Keratinocyte (primary cell): ENCODE measurements around the gene THOC2. TPM values are rescaled to one million over a fixed set of nuclear protein-coding genes. Genes with fewer than 3 reads are reported as not detected.

Experiments used
- DNase-seq: peaks from one replicate; pipeline ENCODE4 v3.0.0-alpha.2; 2011; ENCODE audit warnings: low read depth, missing footprints, low spot score
- FAIRE-seq: peaks from 2 replicates; lab custom pipeline; 2011; peaks lifted over from hg19 to GRCh38; lab: Jason Lieb, UNC
- H2AFZ ChIP-seq: 2 replicates; pipeline ENCODE4 v1.6.0; 2012; ENCODE audit warnings: low read length, control low read depth, inconsistent platforms; ENCODE audit not compliant: control insufficient read depth
- H3K27ac ChIP-seq: 2 replicates; pipeline ENCODE4 v1.5.1; 2011; ENCODE audit warnings: low read length; ENCODE audit not compliant: control insufficient read depth, insufficient read depth
- H3K27me3 ChIP-seq: 3 replicates; pipeline ENCODE4 v1.6.0; 2011; ENCODE audit warnings: low read length; ENCODE audit not compliant: control insufficient read depth, insufficient read depth; ENCODE audit errors: extremely low read depth
- H3K36me3 ChIP-seq, 2 experiments: 2 replicates in 1 of 2; 3 replicates in 1 of 2; pipeline ENCODE4 v1.5.1; 2011; ENCODE audit warnings: low read length in 2 of 2, mild to moderate bottlenecking in 1 of 2; ENCODE audit not compliant: control insufficient read depth in 2 of 2, insufficient read depth in 2 of 2; ENCODE audit errors: extremely low read depth in 1 of 2
- H3K4me1 ChIP-seq: 3 replicates; pipeline ENCODE4 v1.5.1; 2011; ENCODE audit warnings: low read length; ENCODE audit not compliant: control insufficient read depth, insufficient read depth; ENCODE audit errors: extremely low read depth
- H3K4me2 ChIP-seq: 3 replicates; pipeline ENCODE4 v1.6.0; 2011; ENCODE audit warnings: low read depth, low read length; ENCODE audit not compliant: control insufficient read depth, insufficient read depth; ENCODE audit errors: extremely low read depth
- H3K4me3 ChIP-seq, 3 experiments: fragments of 200-600 bp in 1 of 3; sonication (generic) in 1 of 3; 2 replicates in 2 of 3; 3 replicates in 1 of 3; pipeline ENCODE4 v1.5.1; 2011 to 2016; ENCODE audit warnings: low read length in 3 of 3, mild to moderate bottlenecking in 3 of 3, control low read depth in 2 of 3, inconsistent platforms in 1 of 3, low read depth in 1 of 3, mixed read lengths in 1 of 3, mixed run types in 1 of 3, moderate library complexity in 1 of 3; ENCODE audit not compliant: control insufficient read depth in 2 of 3, insufficient read depth in 2 of 3; ENCODE audit errors: extremely low read depth in 1 of 3
- H3K79me2 ChIP-seq: 2 replicates; pipeline ENCODE4 v1.6.0; 2012; ENCODE audit warnings: low read length; ENCODE audit not compliant: control insufficient read depth, insufficient read depth
- H3K9ac ChIP-seq: 3 replicates; pipeline ENCODE4 v1.6.0; 2011; ENCODE audit warnings: low read length; ENCODE audit not compliant: control insufficient read depth, insufficient read depth; ENCODE audit errors: extremely low read depth
- H3K9me1 ChIP-seq: 3 replicates; pipeline ENCODE4 v1.6.0; 2011; ENCODE audit warnings: low read length; ENCODE audit not compliant: control insufficient read depth, insufficient read depth; ENCODE audit errors: extremely low read depth
- H3K9me3 ChIP-seq: 2 replicates; pipeline ENCODE4 v1.5.1; 2012; ENCODE audit warnings: low read depth, low read length; ENCODE audit not compliant: control insufficient read depth
- H4K20me1 ChIP-seq: 3 replicates; pipeline ENCODE4 v1.6.0; 2011; ENCODE audit warnings: low read length; ENCODE audit not compliant: control insufficient read depth, insufficient read depth; ENCODE audit errors: extremely low read depth
- EZH2 ChIP-seq: IDR thresholded peaks from one replicate; pipeline ENCODE4 v1.6.1; 2012; ENCODE audit warnings: inconsistent platforms, mild to moderate bottlenecking, low read length, moderate library complexity
- dilution Hi-C: fragments of 300-500 bp; cut with MboI; formaldehyde crosslinking; loops from one replicate; pipeline ENCODE4 v1.7.0; 2020; ENCODE audit warnings: low sequenced_read_pairs; ENCODE audit not compliant: extremely low pct_ligation_motif_present
- polyA plus RNA-seq, 5 experiments: library from polyadenylated mRNA; depleted of rRNA in 3 of 5; stranded (reverse) in 3 of 5; stranded (forward) in 1 of 5; unstranded in 1 of 5; fragments of >200 nt; gene quantifications; 1 replicate in 1 of 5; 2 replicates in 3 of 5; 3 replicates in 1 of 5; pipeline versions ENCODE4 v1.2.1 to v1.2.3, GENCODE V29; 2011 to 2012; ENCODE audit warnings: missing spikeins in 2 of 5, low read depth in 1 of 5, low replicate concordance in 1 of 5
- TF ChIP-seq, protein P1 (sequence below), 3 experiments: IDR thresholded peaks in 1 of 3; conservative IDR thresholded peaks in 1 of 3; optimal IDR thresholded peaks in 1 of 3; 2 replicates in 2 of 3; 3 replicates in 1 of 3; pipeline versions ENCODE3 to v1.5.1; 2011; ENCODE audit warnings: low read length in 3 of 3, mild to moderate bottlenecking in 3 of 3, moderate library complexity in 2 of 3, control low read depth in 1 of 3, inconsistent platforms in 1 of 3; ENCODE audit not compliant: insufficient read depth in 2 of 3; ENCODE audit errors: extremely low read depth in 1 of 3

THOC2 gene
- polyA plus RNA-seq, 1 donor (not counting 4 experiments of a cell fraction or from before 2014, with no cell fraction given), result 61.1 TPM

- no peak overlapping the region for H3K4me2 ChIP-seq
- dilution Hi-C loops, result no loop called here
- no peaks in the 10 kb centered on the region for H3K9me1 ChIP-seq
- H3K4me1 ChIP-seq, result no peaks in the 10 kb centered on the region
- no peak overlapping the region for H3K27ac ChIP-seq
- no peaks in the 10 kb centered on the region for H4K20me1 ChIP-seq
- no peak overlapping the region for H2AFZ ChIP-seq
- no peak for DNase-seq
- no peak for FAIRE-seq
- no peaks in the 10 kb centered on the region for H3K79me2 ChIP-seq
- H3K27me3 ChIP-seq, result no peaks in the 10 kb centered on the region
- no peak overlapping the region for H3K4me3 ChIP-seq
- H3K9me3 ChIP-seq, result no peaks in the 10 kb centered on the region
- TF ChIP-seq EZH2, result no peak
- TF ChIP-seq, protein P1, sequence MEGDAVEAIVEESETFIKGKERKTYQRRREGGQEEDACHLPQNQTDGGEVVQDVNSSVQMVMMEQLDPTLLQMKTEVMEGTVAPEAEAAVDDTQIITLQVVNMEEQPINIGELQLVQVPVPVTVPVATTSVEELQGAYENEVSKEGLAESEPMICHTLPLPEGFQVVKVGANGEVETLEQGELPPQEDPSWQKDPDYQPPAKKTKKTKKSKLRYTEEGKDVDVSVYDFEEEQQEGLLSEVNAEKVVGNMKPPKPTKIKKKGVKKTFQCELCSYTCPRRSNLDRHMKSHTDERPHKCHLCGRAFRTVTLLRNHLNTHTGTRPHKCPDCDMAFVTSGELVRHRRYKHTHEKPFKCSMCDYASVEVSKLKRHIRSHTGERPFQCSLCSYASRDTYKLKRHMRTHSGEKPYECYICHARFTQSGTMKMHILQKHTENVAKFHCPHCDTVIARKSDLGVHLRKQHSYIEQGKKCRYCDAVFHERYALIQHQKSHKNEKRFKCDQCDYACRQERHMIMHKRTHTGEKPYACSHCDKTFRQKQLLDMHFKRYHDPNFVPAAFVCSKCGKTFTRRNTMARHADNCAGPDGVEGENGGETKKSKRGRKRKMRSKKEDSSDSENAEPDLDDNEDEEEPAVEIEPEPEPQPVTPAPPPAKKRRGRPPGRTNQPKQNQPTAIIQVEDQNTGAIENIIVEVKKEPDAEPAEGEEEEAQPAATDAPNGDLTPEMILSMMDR (optimal IDR thresholded peaks at IDR 0.05 in 1 of 3, IDR thresholded peaks at IDR 0.05 in 1 of 3, conservative IDR thresholded peaks at IDR 0.05 in 1 of 3; ENCODE audit: extremely low read depth in 1 of 3, insufficient read depth in 2 of 3, low read length in 3 of 3), result no peak
- H3K9ac ChIP-seq, result no peak overlapping the region
- no peaks in the 10 kb centered on the region for H3K36me3 ChIP-seq
Measured at GRCh38 chrX:123753656-123754350, 21.0 kb upstream of the THOC2 start.

GRCh38 chrX:123749643-123750042 is 16.8 kb upstream of the THOC2 start:
- no peak for FAIRE-seq
- dilution Hi-C loops, result no loop called here

More at GRCh38 chrX:123749643-123750042, 16.8 kb upstream of the THOC2 start:
- H3K9me1 ChIP-seq, result no peaks in the 10 kb centered on the region
- no peaks in the 10 kb centered on the region for H3K27me3 ChIP-seq
- H2AFZ ChIP-seq, result no peak overlapping the region
- no peaks in the 10 kb centered on the region for H3K79me2 ChIP-seq
- no peak overlapping the region for H3K9ac ChIP-seq
- no peaks in the 10 kb centered on the region for H3K9me3 ChIP-seq
- H3K4me3 ChIP-seq, result no peak overlapping the region
- no peaks in the 10 kb centered on the region for H4K20me1 ChIP-seq
- no peak for DNase-seq
- no peaks in the 10 kb centered on the region for H3K36me3 ChIP-seq
- no peak for TF ChIP-seq EZH2
- TF ChIP-seq, protein P1 (optimal IDR thresholded peaks at IDR 0.05 in 1 of 3, IDR thresholded peaks at IDR 0.05 in 1 of 3, conservative IDR thresholded peaks at IDR 0.05 in 1 of 3; ENCODE audit: extremely low read depth in 1 of 3, insufficient read depth in 2 of 3, low read length in 3 of 3), result no peak
- no peak overlapping the region for H3K4me2 ChIP-seq
- no peak overlapping the region for H3K27ac ChIP-seq
- no peaks in the 10 kb centered on the region for H3K4me1 ChIP-seq
